ENCODE results near the gene GFRA1. TPM values are rescaled to one million over a fixed set of nuclear protein-coding genes. Genes with fewer than 3 reads are reported as not detected.

The GFRA1 gene
- polyA plus RNA-seq, 1 experiment = 6.8 TPM

DNA sequence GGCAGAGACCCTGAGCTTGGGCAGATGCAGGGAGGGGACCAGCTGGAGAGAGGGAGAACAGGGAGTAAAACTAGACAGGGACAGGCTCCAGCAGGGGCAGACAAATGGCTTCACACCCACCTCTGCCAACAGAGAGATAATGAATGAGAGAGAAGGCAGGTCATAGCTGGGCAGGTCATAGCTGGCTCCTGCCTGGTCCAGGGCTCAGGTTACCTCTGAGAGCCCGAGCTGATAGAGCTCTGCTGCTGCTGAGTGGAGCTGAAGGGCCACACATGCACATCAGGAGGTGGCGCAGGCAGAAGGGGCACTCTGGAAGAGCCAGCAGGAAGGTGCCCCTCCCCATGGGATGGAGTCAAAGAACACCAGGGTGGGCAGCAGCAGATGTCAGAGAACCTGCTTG, 154.2 kb downstream of the GFRA1 start:
- POLR2A ChIA-PET = no interaction called here
- Histone ChIP-seq H3K4me3 (ENCODE audit: low read depth, low read length) (no peak overlapping the region), H3K27me3 (ENCODE audit: control insufficient read depth, insufficient read depth, low read length) (no peaks in the 10 kb centered on the region), H3K27ac (ENCODE audit: low read depth, low read length) (no peak overlapping the region), H3K9me3 (ENCODE audit: control insufficient read depth, insufficient read depth, low read length) (peaks cover 5% of the 10 kb centered on the region)
- CTCF ChIA-PET = no interaction called here
- TF ChIP-seq, protein P1, sequence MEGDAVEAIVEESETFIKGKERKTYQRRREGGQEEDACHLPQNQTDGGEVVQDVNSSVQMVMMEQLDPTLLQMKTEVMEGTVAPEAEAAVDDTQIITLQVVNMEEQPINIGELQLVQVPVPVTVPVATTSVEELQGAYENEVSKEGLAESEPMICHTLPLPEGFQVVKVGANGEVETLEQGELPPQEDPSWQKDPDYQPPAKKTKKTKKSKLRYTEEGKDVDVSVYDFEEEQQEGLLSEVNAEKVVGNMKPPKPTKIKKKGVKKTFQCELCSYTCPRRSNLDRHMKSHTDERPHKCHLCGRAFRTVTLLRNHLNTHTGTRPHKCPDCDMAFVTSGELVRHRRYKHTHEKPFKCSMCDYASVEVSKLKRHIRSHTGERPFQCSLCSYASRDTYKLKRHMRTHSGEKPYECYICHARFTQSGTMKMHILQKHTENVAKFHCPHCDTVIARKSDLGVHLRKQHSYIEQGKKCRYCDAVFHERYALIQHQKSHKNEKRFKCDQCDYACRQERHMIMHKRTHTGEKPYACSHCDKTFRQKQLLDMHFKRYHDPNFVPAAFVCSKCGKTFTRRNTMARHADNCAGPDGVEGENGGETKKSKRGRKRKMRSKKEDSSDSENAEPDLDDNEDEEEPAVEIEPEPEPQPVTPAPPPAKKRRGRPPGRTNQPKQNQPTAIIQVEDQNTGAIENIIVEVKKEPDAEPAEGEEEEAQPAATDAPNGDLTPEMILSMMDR (IDR thresholded peaks at IDR 0.05; ENCODE audit: low read depth, low read length) = no peak
- no peak for DNase-seq (ENCODE audit: low read depth, low spot score)

DNA sequence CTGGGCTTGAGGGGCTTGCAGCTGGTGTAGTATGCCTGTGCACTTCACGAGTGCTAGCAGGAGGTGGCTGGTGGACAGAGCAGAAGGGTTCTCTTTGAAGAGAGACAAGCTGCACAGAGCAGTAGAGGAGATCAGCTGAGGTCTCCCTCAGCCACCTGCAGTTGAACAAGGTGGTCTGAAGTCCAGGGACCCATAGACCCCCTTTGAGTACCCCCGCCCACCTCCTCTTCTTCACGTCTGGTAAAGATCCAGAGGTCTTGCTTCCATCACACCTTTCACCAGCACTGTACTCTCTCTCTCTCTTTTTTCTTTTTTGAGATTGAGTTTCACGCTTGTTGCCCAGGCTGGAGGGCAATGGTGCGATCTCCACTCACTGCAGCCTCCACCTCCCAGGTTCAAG, 157.2 kb downstream of the GFRA1 start:
- ChIA-PET POLR2A (no interaction called here), CTCF (interaction anchor here (0.6 kb wide), 1 partner anchor 118 kb away, joined by 5 read pairs; no protein-coding TSS in a partner anchor)
- TF ChIP-seq, protein P1 (IDR thresholded peaks at IDR 0.05; ENCODE audit: low read depth, low read length) = no peak
- Histone ChIP-seq H3K9me3 (ENCODE audit: control insufficient read depth, insufficient read depth, low read length) (peaks cover 15% of the 10 kb centered on the region), H3K27me3 (ENCODE audit: control insufficient read depth, insufficient read depth, low read length) (no peaks in the 10 kb centered on the region), H3K4me3 (ENCODE audit: low read depth, low read length) (no peak overlapping the region), H3K27ac (ENCODE audit: low read depth, low read length) (no peak overlapping the region)
- DNase-seq (ENCODE audit: low read depth, low spot score) = no peak

DNA sequence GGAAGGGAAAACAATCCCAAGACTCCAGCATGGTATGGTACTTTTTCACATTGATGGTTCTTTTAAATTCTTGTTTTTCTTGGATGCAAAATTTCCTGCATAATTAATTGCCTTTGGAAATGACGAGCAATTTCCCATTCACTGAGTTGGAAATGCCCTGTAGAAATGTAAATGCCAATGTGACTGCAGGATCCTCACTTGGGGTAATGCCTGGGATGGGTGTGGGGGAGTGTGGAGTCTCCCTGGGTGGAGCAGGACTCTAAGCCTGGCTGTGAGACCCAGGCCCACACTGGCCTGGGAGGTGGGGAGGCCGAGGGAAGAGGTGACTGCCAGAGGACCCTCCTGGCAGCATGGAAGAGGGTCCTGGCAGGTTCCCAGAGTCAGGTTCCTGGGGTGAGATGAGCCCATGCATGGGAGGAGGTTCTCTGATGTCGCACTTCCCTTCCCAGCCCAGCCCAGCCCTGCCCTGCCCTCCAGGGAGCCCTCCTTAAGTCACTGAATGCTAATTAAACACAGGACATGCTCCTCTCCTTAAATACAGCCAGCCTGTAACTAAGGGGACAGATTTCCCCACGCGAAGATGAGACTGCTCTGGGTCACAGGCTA, 157.9 kb downstream of the GFRA1 start:
- TF ChIP-seq, protein P1 (IDR thresholded peaks at IDR 0.05; ENCODE audit: low read depth, low read length) = no peak
- H3K4me3 ChIP-seq (ENCODE audit: low read depth, low read length) = no peak overlapping the region
- H3K9me3 ChIP-seq (ENCODE audit: control insufficient read depth, insufficient read depth, low read length) = peaks cover 15% of the 10 kb centered on the region
- DNase-seq (ENCODE audit: low read depth, low spot score) = no peak
- ChIA-PET POLR2A (no interaction called here), CTCF (no interaction called here)
- no peaks in the 10 kb centered on the region for H3K27me3 ChIP-seq (ENCODE audit: control insufficient read depth, insufficient read depth, low read length)
- no peak overlapping the region for H3K27ac ChIP-seq (ENCODE audit: low read depth, low read length)

DNA sequence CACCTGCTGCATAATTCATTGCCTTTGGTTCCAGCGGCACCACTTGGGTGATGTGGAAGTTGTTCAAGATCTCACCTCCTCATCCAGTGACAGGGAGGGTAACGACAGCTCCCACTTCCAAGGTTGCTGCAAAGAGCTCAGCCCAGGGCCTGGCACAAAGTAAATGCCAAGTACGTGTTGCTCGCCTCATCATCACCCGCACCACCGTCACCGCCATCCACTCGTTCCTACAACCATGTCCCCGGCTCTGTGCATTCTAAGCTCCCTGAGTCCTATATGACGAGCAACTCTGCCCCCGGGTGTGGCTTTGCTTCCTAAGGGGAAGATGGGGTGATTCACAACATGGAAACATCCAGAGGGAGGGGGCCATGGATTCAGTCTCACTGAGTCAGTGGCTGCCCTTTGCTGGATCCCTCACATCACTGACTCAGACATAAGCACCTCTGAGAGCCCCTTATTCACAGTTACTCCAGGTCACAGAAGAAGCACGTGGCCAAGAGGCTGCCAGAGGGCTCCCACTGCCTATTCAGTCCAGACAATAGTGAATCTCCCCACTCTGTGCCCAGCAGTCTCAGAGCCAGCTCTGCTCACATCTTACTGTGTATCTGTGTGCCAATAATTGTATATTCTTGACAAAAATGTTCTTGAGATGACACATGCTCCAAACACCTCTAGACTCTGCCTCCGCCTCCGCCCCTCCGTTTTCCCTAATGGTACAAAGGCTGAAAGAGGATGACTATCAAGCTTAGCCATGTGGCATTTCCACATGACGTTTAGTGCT, 159.1 kb downstream of the GFRA1 start:
- TF ChIP-seq, protein P1 (IDR thresholded peaks at IDR 0.05; ENCODE audit: low read depth, low read length) = no peak
- no peak overlapping the region for H3K4me3 ChIP-seq (ENCODE audit: low read depth, low read length)
- CTCF ChIA-PET = interaction anchor here (1.1 kb wide), 1 partner anchor 32 kb away, joined by 3 read pairs; no protein-coding TSS in a partner anchor
- H3K27ac ChIP-seq (ENCODE audit: low read depth, low read length) = no peak overlapping the region
- H3K9me3 ChIP-seq (ENCODE audit: control insufficient read depth, insufficient read depth, low read length) = peaks cover 12% of the 10 kb centered on the region
- POLR2A ChIA-PET = no interaction called here
- H3K27me3 ChIP-seq (ENCODE audit: control insufficient read depth, insufficient read depth, low read length) = no peaks in the 10 kb centered on the region
- no peak for DNase-seq (ENCODE audit: low read depth, low spot score)
